Breast epithelium (tissue), 4 donors: ENCODE measurements around the gene PPM1H. TPM values are rescaled to one million over a fixed set of nuclear protein-coding genes. Genes with fewer than 3 reads are reported as not detected.

Source experiments
- DNase-seq, 2 donors: peaks; one replicate each; pipeline ENCODE4 v3.0.0-alpha.2; 2019; ENCODE audit warnings: low spot score in 2 of 2
- H3K27ac ChIP-seq, 2 donors: fragments of 200-600 bp; sonication (generic) in 1 of 2; one replicate each; pipeline ENCODE4 v1.5.1; 2016 to 2019; ENCODE audit warnings: mild to moderate bottlenecking in 1 of 2
- H3K27me3 ChIP-seq, 2 donors: fragments of 200-600 bp; sonication (generic) in 1 of 2; one replicate each; pipeline versions ENCODE4 v1.5.1 to v1.6.0; 2017 to 2019; ENCODE audit warnings: control low read depth in 1 of 2, mild to moderate bottlenecking in 1 of 2
- H3K36me3 ChIP-seq: fragments of 200-600 bp; one replicate; pipeline ENCODE4 v1.5.1; 2019
- H3K4me1 ChIP-seq, 2 donors: fragments of 200-600 bp; sonication (generic); one replicate each; pipeline ENCODE4 v1.5.1; 2016 to 2019; ENCODE audit warnings: control low read depth in 1 of 2
- H3K4me3 ChIP-seq, 3 donors: fragments of 200-600 bp; sonication (generic); 1 replicate in 2 of 3; 2 replicates in 1 of 3; pipeline ENCODE4 v1.5.1; 2016 to 2019; ENCODE audit warnings: mild to moderate bottlenecking in 3 of 3, moderate library complexity in 2 of 3
- H3K9me3 ChIP-seq, 2 donors: fragments of 200-600 bp; sonication (generic) in 1 of 2; one replicate each; pipeline ENCODE4 v1.5.1; 2016 to 2019; ENCODE audit warnings: control low read depth in 1 of 2
- POLR2A ChIP-seq: fragments of 450-650 bp; IDR thresholded peaks from one replicate; pipeline ENCODE4 v1.6.1; 2016; ENCODE audit warnings: antibody characterized with exemption, mild to moderate bottlenecking, moderate library complexity
- POLR2AphosphoS5 ChIP-seq, 3 donors: sonication (generic); formaldehyde crosslinking; IDR thresholded peaks; one replicate each; pipeline ENCODE4 v1.6.1; 2017; ENCODE audit warnings: antibody characterized with exemption in 3 of 3
- intact Hi-C: fragments of 100-400 bp; cut with DNase I; formaldehyde crosslinking; loops from one replicate; pipeline ENCODE4 v1.15.1; 2023; ENCODE audit warnings: low total_unique reads
- total RNA-seq, 3 donors: library from RNA; depleted of rRNA; stranded (reverse); fragments of >200 nt; gene quantifications; one replicate each; pipeline ENCODE4 v1.1.0, GENCODE V29; 2016
- TF ChIP-seq, protein P1 (sequence below), 3 donors: fragments of 450-650 bp; IDR thresholded peaks; one replicate each; pipeline ENCODE4 v1.5.1; 2016 to 2017; ENCODE audit warnings: antibody characterized with exemption in 3 of 3, mild to moderate bottlenecking in 3 of 3, moderate library complexity in 3 of 3

Gene PPM1H
- total RNA-seq, 3 donors from 2014 or later = 2.2 to 15.4 (median 13.5) TPM

DNA sequence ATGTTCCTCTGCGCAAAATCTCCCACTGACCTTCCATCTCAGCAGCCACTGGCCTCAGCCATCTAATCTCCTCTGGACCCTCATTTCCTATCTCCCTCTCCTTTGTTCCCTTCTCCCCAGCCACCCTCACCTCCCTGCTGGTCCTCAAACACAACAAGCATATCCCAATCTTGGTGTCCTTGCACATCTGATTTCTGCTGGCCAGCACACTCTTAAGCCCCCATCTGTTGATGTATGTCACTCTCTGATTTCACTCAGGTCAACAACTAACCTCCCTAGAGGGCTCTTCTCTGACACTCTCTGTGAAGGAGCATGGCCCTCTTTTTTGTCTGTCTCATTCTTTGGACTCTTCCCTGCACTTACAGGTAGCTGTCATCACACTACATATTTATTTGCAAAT, 25.6 kb downstream of the PPM1H start:
- intact Hi-C loops = no loop called here
- Histone ChIP-seq H3K9me3 (no peaks in the 10 kb centered on the region), H3K4me3 (no peak overlapping the region), H3K27ac (no peak overlapping the region), H3K36me3 (no peaks in the 10 kb centered on the region), H3K4me1 (no peaks in the 10 kb centered on the region), H3K27me3 (no peaks in the 10 kb centered on the region)
- TF ChIP-seq POLR2AphosphoS5 (IDR thresholded peaks at IDR 0.05) (no peak), POLR2A (no peak)
- TF ChIP-seq, protein P1, sequence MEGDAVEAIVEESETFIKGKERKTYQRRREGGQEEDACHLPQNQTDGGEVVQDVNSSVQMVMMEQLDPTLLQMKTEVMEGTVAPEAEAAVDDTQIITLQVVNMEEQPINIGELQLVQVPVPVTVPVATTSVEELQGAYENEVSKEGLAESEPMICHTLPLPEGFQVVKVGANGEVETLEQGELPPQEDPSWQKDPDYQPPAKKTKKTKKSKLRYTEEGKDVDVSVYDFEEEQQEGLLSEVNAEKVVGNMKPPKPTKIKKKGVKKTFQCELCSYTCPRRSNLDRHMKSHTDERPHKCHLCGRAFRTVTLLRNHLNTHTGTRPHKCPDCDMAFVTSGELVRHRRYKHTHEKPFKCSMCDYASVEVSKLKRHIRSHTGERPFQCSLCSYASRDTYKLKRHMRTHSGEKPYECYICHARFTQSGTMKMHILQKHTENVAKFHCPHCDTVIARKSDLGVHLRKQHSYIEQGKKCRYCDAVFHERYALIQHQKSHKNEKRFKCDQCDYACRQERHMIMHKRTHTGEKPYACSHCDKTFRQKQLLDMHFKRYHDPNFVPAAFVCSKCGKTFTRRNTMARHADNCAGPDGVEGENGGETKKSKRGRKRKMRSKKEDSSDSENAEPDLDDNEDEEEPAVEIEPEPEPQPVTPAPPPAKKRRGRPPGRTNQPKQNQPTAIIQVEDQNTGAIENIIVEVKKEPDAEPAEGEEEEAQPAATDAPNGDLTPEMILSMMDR (IDR thresholded peaks at IDR 0.05) = no peak
- no peak for DNase-seq

DNA sequence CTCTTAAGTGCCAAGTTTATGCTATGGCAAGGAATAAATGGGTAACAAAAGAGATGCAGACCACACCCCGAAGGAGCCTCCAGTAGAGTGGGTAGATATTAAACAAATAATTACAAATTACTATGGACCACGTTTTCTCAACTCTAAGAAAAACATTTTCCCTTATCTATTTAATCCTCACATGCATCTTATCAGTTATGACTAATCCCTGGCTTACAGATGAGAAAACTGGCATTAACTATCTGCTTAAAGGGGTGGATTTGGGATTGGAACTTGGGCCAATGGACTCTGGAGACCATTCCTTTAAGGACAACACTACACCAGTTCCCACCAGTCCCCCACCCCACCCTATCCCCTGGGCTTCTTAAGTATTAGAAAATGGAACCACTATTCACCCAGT, 26.3 kb downstream of the PPM1H start:
- no peak for TF ChIP-seq POLR2A
- TF ChIP-seq, protein P1 (IDR thresholded peaks at IDR 0.05) = no peak
- TF ChIP-seq POLR2AphosphoS5 (IDR thresholded peaks at IDR 0.05) = no peak
- no peaks in the 10 kb centered on the region for H3K9me3 ChIP-seq
- no peaks in the 10 kb centered on the region for H3K4me1 ChIP-seq
- no peak overlapping the region for H3K4me3 ChIP-seq
- no peak for DNase-seq
- intact Hi-C loops = no loop called here
- no peaks in the 10 kb centered on the region for H3K36me3 ChIP-seq
- no peaks in the 10 kb centered on the region for H3K27me3 ChIP-seq
- H3K27ac ChIP-seq = no peak overlapping the region

DNA sequence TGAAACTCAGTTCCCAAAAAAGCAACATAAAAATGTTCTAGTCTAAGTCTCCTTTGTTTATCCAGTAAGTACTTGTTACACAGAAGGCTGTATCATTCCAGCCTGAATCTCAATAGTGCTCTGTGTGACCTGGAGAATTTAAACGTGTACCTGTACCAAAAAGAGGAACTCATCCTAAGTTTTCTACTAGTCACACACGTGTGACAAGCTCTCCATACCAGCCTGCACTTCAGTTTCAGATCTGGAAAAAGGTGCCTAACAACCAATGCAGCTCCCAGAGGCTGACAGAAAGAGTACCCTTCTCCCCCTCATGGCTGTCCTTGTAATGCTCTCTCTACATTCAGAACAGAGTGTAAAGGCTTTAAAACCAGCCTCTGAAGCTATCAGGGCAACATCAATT, 27.4 kb downstream of the PPM1H start:
- no peaks in the 10 kb centered on the region for H3K4me1 ChIP-seq
- H3K9me3 ChIP-seq = no peaks in the 10 kb centered on the region
- TF ChIP-seq POLR2AphosphoS5 (IDR thresholded peaks at IDR 0.05) (no peak), POLR2A (no peak)
- TF ChIP-seq, protein P1 (IDR thresholded peaks at IDR 0.05) = no peak
- no peak for DNase-seq
- intact Hi-C loops = no loop called here
- H3K27ac ChIP-seq = no peak overlapping the region
- no peaks in the 10 kb centered on the region for H3K36me3 ChIP-seq
- H3K27me3 ChIP-seq = no peaks in the 10 kb centered on the region
- H3K4me3 ChIP-seq = no peak overlapping the region

DNA sequence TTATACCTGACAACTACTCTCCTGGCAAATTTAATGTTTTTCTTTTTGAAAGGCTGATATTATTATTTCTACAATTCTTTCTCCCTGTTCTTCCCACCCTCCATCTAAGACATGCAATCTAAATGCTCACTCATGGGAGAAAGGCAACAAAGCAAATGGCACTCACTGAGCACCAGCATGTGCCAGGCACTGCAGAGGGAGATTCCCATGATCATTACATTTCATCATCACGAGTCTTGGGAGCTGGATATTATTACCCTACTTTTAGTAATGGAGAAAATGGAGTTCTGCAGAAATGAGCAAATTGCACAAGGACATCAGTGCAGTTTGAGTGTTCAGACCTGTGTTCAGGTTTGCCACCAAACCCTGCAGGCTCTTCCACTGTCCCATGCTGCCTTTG, 27.9 kb downstream of the PPM1H start:
- no peaks in the 10 kb centered on the region for H3K36me3 ChIP-seq
- intact Hi-C loops = no loop called here
- no peak overlapping the region for H3K27ac ChIP-seq
- DNase-seq = no peak
- no peak overlapping the region for H3K4me3 ChIP-seq
- no peaks in the 10 kb centered on the region for H3K9me3 ChIP-seq
- no peak for TF ChIP-seq POLR2AphosphoS5 (IDR thresholded peaks at IDR 0.05)
- TF ChIP-seq, protein P1 (IDR thresholded peaks at IDR 0.05) = no peak
- no peak for TF ChIP-seq POLR2A
- H3K4me1 ChIP-seq = no peaks in the 10 kb centered on the region
- no peaks in the 10 kb centered on the region for H3K27me3 ChIP-seq

DNA sequence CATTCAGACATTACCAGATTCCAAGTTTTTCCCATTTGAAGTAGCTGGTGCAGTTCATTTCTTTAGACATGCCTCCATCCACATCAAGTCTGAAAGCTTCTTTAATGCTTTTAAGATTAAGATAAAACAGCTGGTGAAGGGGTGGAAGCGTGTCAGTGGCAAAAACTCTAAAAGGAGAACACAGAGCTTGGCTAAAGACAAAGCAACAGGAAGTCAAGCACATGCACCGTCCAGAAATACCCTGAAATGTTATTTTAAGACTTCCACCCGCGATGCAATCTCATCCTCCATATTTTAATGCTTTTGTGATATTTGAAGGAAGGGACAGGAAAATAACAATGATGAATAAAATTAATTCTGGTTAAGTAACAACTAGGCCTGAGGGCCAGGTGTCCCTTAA, 31.8 kb downstream of the PPM1H start:
- Histone ChIP-seq H3K4me3 (no peak overlapping the region), H3K27me3 (no peaks in the 10 kb centered on the region), H3K4me1 (no peaks in the 10 kb centered on the region), H3K36me3 (no peaks in the 10 kb centered on the region), H3K27ac (no peak overlapping the region), H3K9me3 (no peaks in the 10 kb centered on the region)
- no peak for DNase-seq
- TF ChIP-seq POLR2AphosphoS5 (IDR thresholded peaks at IDR 0.05) = no peak
- intact Hi-C loops = no loop called here

DNA sequence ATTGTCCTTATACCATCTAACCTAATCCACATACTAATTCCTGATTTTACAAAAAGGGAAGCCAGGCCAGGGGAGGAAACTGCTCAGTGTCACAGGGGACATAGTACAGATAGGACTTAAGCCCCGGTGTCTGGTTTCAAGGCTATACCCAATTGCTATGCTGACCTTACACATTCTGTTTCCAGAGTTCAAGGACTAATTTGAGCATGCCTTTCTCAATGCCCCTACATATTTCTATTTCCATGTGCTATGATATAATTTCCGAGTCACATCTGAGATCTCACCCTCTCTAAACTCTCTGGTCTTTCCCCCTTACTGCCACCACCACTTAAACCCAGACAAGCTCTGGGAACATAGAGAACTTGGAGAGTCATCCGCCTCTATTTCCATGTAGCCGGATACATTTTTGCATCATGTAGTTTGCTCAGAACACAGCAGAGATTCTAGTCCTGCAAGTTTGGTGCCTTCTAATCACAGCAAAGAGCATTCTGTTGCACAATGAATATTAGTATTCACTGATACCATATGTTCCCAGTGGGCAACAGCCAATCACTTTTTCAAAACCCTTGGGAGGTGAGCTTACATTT, 34.2 kb downstream of the PPM1H start:
- DNase-seq = no peak
- intact Hi-C loops = no loop called here
- Histone ChIP-seq H3K4me3 (no peak overlapping the region), H3K27me3 (no peaks in the 10 kb centered on the region), H3K4me1 (no peaks in the 10 kb centered on the region), H3K27ac (no peak overlapping the region), H3K9me3 (no peaks in the 10 kb centered on the region), H3K36me3 (no peaks in the 10 kb centered on the region)
- TF ChIP-seq, protein P1 (IDR thresholded peaks at IDR 0.05) = no peak
- no peak for TF ChIP-seq POLR2A
- TF ChIP-seq POLR2AphosphoS5 (IDR thresholded peaks at IDR 0.05) = no peak
